Measurements from ENCODE around the gene STRADA. TPM values are rescaled to one million over a fixed set of nuclear protein-coding genes. Genes with fewer than 3 reads are reported as not detected.

The STRADA gene
- total and polyA plus RNA-seq, 10 of the 15 experiments (the other 5 are each of a cell fraction or from before 2014, with no cell fraction given), result 13.3 to 54.1 (median 44.0) TPM

DNA sequence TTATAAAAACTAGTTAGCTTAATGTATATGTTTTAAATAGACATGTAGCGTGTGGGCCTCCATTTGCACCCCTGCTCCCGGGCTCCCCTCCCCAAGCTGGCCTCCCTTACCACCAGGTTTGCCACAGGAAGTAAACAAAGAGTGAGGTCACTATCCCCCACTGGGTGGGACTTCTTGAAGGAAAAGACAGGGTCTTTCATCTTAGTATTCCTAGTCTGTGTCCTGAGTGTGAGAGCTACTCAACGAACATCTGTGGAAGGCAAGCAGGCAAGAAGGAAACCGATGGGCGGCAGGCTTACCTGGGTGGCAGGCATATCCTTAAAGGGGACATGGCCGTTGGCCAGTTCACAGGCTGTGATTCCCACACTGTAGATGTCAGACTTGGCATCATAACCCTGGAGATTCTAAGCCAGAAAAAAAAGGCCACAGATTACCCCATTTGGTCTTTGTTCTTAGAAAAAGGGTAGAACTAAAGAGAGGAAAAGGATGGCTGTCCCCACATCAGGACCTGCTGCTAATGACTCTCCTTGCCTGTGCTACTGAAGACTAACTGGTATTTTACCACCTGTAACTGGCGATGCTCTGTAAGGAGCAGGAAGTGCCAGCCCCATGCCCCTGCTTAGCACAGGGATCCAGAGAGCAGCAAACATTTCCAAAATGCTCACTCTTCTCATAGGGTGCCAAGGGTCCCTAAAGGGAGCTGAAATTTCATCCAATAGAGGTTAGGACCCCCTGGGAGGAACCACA lies 35.1 kb downstream of the STRADA start:
- intact Hi-C loops (cut with micrococcal nuclease; ENCODE audit: unreplicated experiment) (no loop called here), in situ Hi-C loops (cut with MboI) (no loop called here)
- no TSS peak for BruUV-seq (replicated peaks)
- no peak overlapping the region for H3K27ac ChIP-seq (ENCODE audit: control insufficient read depth, insufficient read depth)
- H2AFZ ChIP-seq (ENCODE audit: control insufficient read depth, low read depth, low read length), result no peak overlapping the region
- H3K4me3 ChIP-seq, result no peak overlapping the region
- H4K20me1 ChIP-seq (ENCODE audit: control insufficient read depth, insufficient read depth), result no peaks in the 10 kb centered on the region
- POLR2A ChIA-PET, result interaction anchor here (0.5 kb wide), 1 partner anchor 983 kb away, joined by 4 read pairs; no protein-coding TSS in a partner anchor
- no peak for DNase-seq (ENCODE audit: low read depth, low spot score)
- FAIRE-seq, result no peak
- H3K36me3 ChIP-seq (ENCODE audit: control insufficient read depth in 2 of 2, insufficient read depth in 2 of 2, low read length in 1 of 2), result peaks cover 10 to 14% of the 10 kb centered on the region in 2 experiments
- H3K79me2 ChIP-seq (ENCODE audit: control insufficient read depth, insufficient read depth, low read length), result peaks cover 17% of the 10 kb centered on the region
- H3K4me2 ChIP-seq (ENCODE audit: control insufficient read depth, insufficient read depth), result no peak overlapping the region
- SMC1A ChIA-PET (ENCODE audit: uncharacterized antibody, unreplicated experiment), result interaction anchor here (0.8 kb wide), 1 partner anchor 26 kb away, joined by 3 read pairs; no protein-coding TSS in a partner anchor
- H3K4me1 ChIP-seq (ENCODE audit: control insufficient read depth, insufficient read depth, low read length), result peaks cover 7% of the 10 kb centered on the region
- H3K9ac ChIP-seq (ENCODE audit: control insufficient read depth, insufficient read depth, low read length), result no peak overlapping the region
- H3K9me3 ChIP-seq (replicated peaks; ENCODE audit: control insufficient read depth, insufficient read depth, low read length), result no peaks in the 10 kb centered on the region
- CTCF ChIA-PET, result interaction anchor here (0.8 to 1.6 kb wide), 4 partner anchors 8 to 82 kb away, joined by 3 to 4 read pairs (median 3); no protein-coding TSS in a partner anchor
- 75% methylated on average over 7 of the region's 7 CpGs for WGBS (ENCODE audit: insufficient coverage, insufficient replicate concordance, low lambda C conversion rate, missing lambda C conversion rate)
- RAD21 ChIA-PET (ENCODE audit: unreplicated experiment), result interaction anchor here (0.8 to 1.3 kb wide), 2 partner anchors 9 to 281 kb away, joined by 3 to 4 read pairs; no protein-coding TSS in a partner anchor
- H3K27me3 ChIP-seq (replicated peaks in 1 of 2; ENCODE audit: control insufficient read depth in 2 of 2, insufficient read depth in 2 of 2, low read length in 1 of 2), result no peaks in the 10 kb centered on the region
- ATAC-seq, result no peak
- no peak for TF ChIP-seq FOXM1 (IDR thresholded peaks at IDR 0.05; ENCODE audit: low read depth, low read length)
- no peak for TF ChIP-seq JUND (IDR thresholded peaks at IDR 0.05; ENCODE audit: low read depth, low read length)
- TF ChIP-seq SPI1 (IDR thresholded peaks at IDR 0.05; ENCODE audit: borderline replicate concordance, insufficient read depth, low read depth, low read length), result no peak
- no peak for TF ChIP-seq ZNF622 (IDR thresholded peaks at IDR 0.05)
- TF ChIP-seq ZSCAN29 (IDR thresholded peaks at IDR 0.05), result no peak
- TF ChIP-seq, protein P1, sequence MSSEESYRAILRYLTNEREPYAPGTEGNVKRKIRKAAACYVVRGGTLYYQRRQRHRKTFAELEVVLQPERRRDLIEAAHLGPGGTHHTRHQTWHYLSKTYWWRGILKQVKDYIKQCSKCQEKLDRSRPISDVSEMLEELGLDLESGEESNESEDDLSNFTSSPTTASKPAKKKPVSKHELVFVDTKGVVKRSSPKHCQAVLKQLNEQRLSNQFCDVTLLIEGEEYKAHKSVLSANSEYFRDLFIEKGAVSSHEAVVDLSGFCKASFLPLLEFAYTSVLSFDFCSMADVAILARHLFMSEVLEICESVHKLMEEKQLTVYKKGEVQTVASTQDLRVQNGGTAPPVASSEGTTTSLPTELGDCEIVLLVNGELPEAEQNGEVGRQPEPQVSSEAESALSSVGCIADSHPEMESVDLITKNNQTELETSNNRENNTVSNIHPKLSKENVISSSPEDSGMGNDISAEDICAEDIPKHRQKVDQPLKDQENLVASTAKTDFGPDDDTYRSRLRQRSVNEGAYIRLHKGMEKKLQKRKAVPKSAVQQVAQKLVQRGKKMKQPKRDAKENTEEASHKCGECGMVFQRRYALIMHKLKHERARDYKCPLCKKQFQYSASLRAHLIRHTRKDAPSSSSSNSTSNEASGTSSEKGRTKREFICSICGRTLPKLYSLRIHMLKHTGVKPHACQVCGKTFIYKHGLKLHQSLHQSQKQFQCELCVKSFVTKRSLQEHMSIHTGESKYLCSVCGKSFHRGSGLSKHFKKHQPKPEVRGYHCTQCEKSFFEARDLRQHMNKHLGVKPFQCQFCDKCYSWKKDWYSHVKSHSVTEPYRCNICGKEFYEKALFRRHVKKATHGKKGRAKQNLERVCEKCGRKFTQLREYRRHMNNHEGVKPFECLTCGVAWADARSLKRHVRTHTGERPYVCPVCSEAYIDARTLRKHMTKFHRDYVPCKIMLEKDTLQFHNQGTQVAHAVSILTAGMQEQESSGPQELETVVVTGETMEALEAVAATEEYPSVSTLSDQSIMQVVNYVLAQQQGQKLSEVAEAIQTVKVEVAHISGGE (CRISPR knock-in tag; IDR thresholded peaks at IDR 0.05), result no peak
- TF ChIP-seq WRNIP1 (IDR thresholded peaks at IDR 0.05; ENCODE audit: borderline replicate concordance, low read depth, low read length), result no peak
- TF ChIP-seq, protein P2, sequence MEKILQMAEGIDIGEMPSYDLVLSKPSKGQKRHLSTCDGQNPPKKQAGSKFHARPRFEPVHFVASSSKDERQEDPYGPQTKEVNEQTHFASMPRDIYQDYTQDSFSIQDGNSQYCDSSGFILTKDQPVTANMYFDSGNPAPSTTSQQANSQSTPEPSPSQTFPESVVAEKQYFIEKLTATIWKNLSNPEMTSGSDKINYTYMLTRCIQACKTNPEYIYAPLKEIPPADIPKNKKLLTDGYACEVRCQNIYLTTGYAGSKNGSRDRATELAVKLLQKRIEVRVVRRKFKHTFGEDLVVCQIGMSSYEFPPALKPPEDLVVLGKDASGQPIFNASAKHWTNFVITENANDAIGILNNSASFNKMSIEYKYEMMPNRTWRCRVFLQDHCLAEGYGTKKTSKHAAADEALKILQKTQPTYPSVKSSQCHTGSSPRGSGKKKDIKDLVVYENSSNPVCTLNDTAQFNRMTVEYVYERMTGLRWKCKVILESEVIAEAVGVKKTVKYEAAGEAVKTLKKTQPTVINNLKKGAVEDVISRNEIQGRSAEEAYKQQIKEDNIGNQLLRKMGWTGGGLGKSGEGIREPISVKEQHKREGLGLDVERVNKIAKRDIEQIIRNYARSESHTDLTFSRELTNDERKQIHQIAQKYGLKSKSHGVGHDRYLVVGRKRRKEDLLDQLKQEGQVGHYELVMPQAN (conservative IDR thresholded peaks at IDR 0.05), result no peak
- TF ChIP-seq, protein P3, sequence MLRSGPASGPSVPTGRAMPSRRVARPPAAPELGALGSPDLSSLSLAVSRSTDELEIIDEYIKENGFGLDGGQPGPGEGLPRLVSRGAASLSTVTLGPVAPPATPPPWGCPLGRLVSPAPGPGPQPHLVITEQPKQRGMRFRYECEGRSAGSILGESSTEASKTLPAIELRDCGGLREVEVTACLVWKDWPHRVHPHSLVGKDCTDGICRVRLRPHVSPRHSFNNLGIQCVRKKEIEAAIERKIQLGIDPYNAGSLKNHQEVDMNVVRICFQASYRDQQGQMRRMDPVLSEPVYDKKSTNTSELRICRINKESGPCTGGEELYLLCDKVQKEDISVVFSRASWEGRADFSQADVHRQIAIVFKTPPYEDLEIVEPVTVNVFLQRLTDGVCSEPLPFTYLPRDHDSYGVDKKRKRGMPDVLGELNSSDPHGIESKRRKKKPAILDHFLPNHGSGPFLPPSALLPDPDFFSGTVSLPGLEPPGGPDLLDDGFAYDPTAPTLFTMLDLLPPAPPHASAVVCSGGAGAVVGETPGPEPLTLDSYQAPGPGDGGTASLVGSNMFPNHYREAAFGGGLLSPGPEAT (IDR thresholded peaks at IDR 0.05; ENCODE audit: low read depth), result no peak
- TF ChIP-seq SUPT20H (IDR thresholded peaks at IDR 0.05; ENCODE audit: borderline replicate concordance, control insufficient read depth, low read depth, low read length), result no peak
- TF ChIP-seq, protein P4, sequence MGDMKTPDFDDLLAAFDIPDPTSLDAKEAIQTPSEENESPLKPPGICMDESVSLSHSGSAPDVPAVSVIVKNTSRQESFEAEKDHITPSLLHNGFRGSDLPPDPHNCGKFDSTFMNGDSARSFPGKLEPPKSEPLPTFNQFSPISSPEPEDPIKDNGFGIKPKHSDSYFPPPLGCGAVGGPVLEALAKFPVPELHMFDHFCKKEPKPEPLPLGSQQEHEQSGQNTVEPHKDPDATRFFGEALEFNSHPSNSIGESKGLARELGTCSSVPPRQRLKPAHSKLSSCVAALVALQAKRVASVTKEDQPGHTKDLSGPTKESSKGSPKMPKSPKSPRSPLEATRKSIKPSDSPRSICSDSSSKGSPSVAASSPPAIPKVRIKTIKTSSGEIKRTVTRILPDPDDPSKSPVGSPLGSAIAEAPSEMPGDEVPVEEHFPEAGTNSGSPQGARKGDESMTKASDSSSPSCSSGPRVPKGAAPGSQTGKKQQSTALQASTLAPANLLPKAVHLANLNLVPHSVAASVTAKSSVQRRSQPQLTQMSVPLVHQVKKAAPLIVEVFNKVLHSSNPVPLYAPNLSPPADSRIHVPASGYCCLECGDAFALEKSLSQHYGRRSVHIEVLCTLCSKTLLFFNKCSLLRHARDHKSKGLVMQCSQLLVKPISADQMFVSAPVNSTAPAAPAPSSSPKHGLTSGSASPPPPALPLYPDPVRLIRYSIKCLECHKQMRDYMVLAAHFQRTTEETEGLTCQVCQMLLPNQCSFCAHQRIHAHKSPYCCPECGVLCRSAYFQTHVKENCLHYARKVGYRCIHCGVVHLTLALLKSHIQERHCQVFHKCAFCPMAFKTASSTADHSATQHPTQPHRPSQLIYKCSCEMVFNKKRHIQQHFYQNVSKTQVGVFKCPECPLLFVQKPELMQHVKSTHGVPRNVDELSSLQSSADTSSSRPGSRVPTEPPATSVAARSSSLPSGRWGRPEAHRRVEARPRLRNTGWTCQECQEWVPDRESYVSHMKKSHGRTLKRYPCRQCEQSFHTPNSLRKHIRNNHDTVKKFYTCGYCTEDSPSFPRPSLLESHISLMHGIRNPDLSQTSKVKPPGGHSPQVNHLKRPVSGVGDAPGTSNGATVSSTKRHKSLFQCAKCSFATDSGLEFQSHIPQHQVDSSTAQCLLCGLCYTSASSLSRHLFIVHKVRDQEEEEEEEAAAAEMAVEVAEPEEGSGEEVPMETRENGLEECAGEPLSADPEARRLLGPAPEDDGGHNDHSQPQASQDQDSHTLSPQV (IDR thresholded peaks at IDR 0.05), result no peak
